K562 (cell line): ENCODE results near the gene SLC39A13.

ENCODE experiments used
- MAFK ChIP-seq: IDR thresholded peaks from 2 replicates; pipeline ENCODE4 v1.6.1; 2011; ENCODE audit warnings: low read length, improper control_type of control experiment
- RBBP5 ChIP-seq: fragments of 200-600 bp; sonication (generic); IDR thresholded peaks from 2 replicates; pipeline ENCODE4 v1.6.1; 2012; ENCODE audit warnings: borderline replicate concordance, mild to moderate bottlenecking, low read length, control low read depth, inconsistent platforms; ENCODE audit not compliant: insufficient read depth, poor library complexity, severe bottlenecking
- ZBTB33 ChIP-seq: sonication (generic); formaldehyde crosslinking; IDR thresholded peaks from 2 replicates; pipeline ENCODE4 v1.8.1; 2023; ENCODE audit warnings: mild to moderate bottlenecking, missing genetic modification reagents
- ZBTB9 ChIP-seq: fragments of 450-650 bp; formaldehyde crosslinking; IDR thresholded peaks from 2 replicates; pipeline ENCODE4 v1.4.0; 2020; ENCODE audit warnings: mild to moderate bottlenecking, moderate library complexity
- ZNF121 ChIP-seq: sonication (generic); formaldehyde crosslinking; conservative IDR thresholded peaks from 2 replicates; pipeline ENCODE4 v1.8.0; 2022; ENCODE audit warnings: missing genetic modification reagents

- TF ChIP-seq ZNF121 (CRISPR knock-in tag): no peak
- TF ChIP-seq ZBTB33: no peak
- TF ChIP-seq MAFK: no peak
- TF ChIP-seq ZBTB9 (CRISPR knock-in tag): no peak
- no peak for TF ChIP-seq RBBP5
Measured at GRCh38 chr11:47369676-47370075, 38.7 kb upstream of the SLC39A13 start.
